Measurements from ENCODE around the gene FAU. TPM values are rescaled to one million over a fixed set of nuclear protein-coding genes. Genes with fewer than 3 reads are reported as not detected.
A peak's percentile ranks its signal among the peaks of the same experiment; 100 is the strongest.

The FAU gene
- total and polyA plus RNA-seq, 9 of the 15 experiments (the other 6 are each of a cell fraction or from before 2014, with no cell fraction given): 433 to 1,827 (median 942) TPM

- TF ChIP-seq ZFP36 (IDR thresholded peaks at IDR 0.05; ENCODE audit: low read depth, low read length, partially characterized antibody): no peak
- no peak for TF ChIP-seq PPARD (CRISPR knock-in tag; IDR thresholded peaks at IDR 0.05)
- no peak; the same call in none of the 2 replicates for TF ChIP-seq ZBTB7A (IDR thresholded peaks at IDR 0.05; ENCODE audit: borderline replicate concordance, control insufficient read depth, low read depth, low read length)
- TF ChIP-seq KHSRP (IDR thresholded peaks at IDR 0.05): peak; percentile 91
- peak; percentile 66 for TF ChIP-seq EGR1 (conservative IDR thresholded peaks at IDR 0.05)
- TF ChIP-seq GTF2E2 (tag; IDR thresholded peaks at IDR 0.05): no peak
- no peak; the same call in 1 of the 2 replicates for TF ChIP-seq ZBTB1 (CRISPR knock-in tag; IDR thresholded peaks at IDR 0.05; ENCODE audit: borderline replicate concordance, low read depth)
- TF ChIP-seq NEUROD1 (IDR thresholded peaks at IDR 0.05; ENCODE audit: borderline replicate concordance, low read depth, low read length, partially characterized antibody): peak; percentile 52
- peak in 1 of 2 experiments; percentile 58; a peak in 1 of 4 replicates for TF ChIP-seq NONO (IDR thresholded peaks at IDR 0.05; ENCODE audit: low read depth in 2 of 2, low read length in 1 of 2)
- peak; percentile 82 for TF ChIP-seq POLR2B (IDR thresholded peaks at IDR 0.05; ENCODE audit: low read depth, partially characterized antibody)
- TF ChIP-seq NFXL1 (CRISPR knock-in tag; IDR thresholded peaks at IDR 0.05): no peak
- no peak for TF ChIP-seq SNIP1 (IDR thresholded peaks at IDR 0.05; ENCODE audit: low read depth)
- peak; percentile 99 for TF ChIP-seq PHF20 (IDR thresholded peaks at IDR 0.05; ENCODE audit: partially characterized antibody)
- no peak for TF ChIP-seq CEBPG (CRISPR knock-in tag; IDR thresholded peaks at IDR 0.05)
- TF ChIP-seq CEBPG (tag; conservative IDR thresholded peaks at IDR 0.05 in 1 of 2, IDR thresholded peaks at IDR 0.05 in 1 of 2): no peak
- TF ChIP-seq TAL1 (IDR thresholded peaks at IDR 0.05): no peak
- no peak; a peak in 1 of 3 replicates for TF ChIP-seq CBX3 (IDR thresholded peaks at IDR 0.05; ENCODE audit: borderline replicate concordance in 1 of 2, low read length in 2 of 2)
- TF ChIP-seq ZNF655 (CRISPR knock-in tag; IDR thresholded peaks at IDR 0.05): no peak
- peak; percentile 100 for TF ChIP-seq EP400 (IDR thresholded peaks at IDR 0.05)
- TF ChIP-seq TAF15 (IDR thresholded peaks at IDR 0.05; ENCODE audit: low read depth, low read length): no peak
- no peak for TF ChIP-seq HOXB6 (CRISPR knock-in tag; IDR thresholded peaks at IDR 0.05; ENCODE audit: borderline replicate concordance)
- no peak for TF ChIP-seq ZNF644 (tag; IDR thresholded peaks at IDR 0.05; ENCODE audit: low read depth)
- no peak for TF ChIP-seq KAT8 (IDR thresholded peaks at IDR 0.05; ENCODE audit: low read depth)
- TF ChIP-seq ZNF175 (CRISPR knock-in tag; IDR thresholded peaks at IDR 0.05; ENCODE audit: low read depth): no peak; the same call in 1 of the 2 replicates
- TF ChIP-seq CBX2 (IDR thresholded peaks at IDR 0.05; ENCODE audit: insufficient read depth, low read length, poor library complexity, severe bottlenecking): no peak
- TF ChIP-seq ZNF263 (CRISPR knock-in tag; IDR thresholded peaks at IDR 0.05; ENCODE audit: borderline replicate concordance): peak; percentile 54; the same call in 1 of the 2 replicates
- TF ChIP-seq MTA3 (IDR thresholded peaks at IDR 0.05; ENCODE audit: borderline replicate concordance): peak; percentile 58
- TF ChIP-seq ZKSCAN1 (IDR thresholded peaks at IDR 0.05; ENCODE audit: low read depth, low read length): 0 out of 2 replicates have a peak, but pooled peaks have one; percentile 37
- no peak for TF ChIP-seq ILF3 (IDR thresholded peaks at IDR 0.05; ENCODE audit: borderline replicate concordance)
- peak; percentile 87 for TF ChIP-seq HCFC1 (IDR thresholded peaks at IDR 0.05; ENCODE audit: low read depth, low read length)
Measured at GRCh38 chr11:65083834-65084597, 37.9 kb downstream of the FAU start, which contains the start of the genes CDCA5 and ZFPL1 (continued).
